Tibial nerve (tissue), 4 donors: ENCODE results near the gene DNAH3. TPM values are rescaled to one million over a fixed set of nuclear protein-coding genes. Genes with fewer than 3 reads are reported as not detected.

Experiments used
- DNase-seq, 2 donors: peaks; one replicate each; pipeline ENCODE4 v3.0.0-alpha.2; 2019; ENCODE audit warnings: low spot score in 2 of 2
- H3K27ac ChIP-seq, 4 donors: fragments of 200-600 bp; sonication (generic) in 3 of 4; one replicate each; pipeline ENCODE4 v1.5.1; 2017 to 2019; ENCODE audit warnings: mild to moderate bottlenecking in 1 of 4
- H3K27me3 ChIP-seq, 2 donors: fragments of 200-600 bp; sonication (generic) in 1 of 2; one replicate each; pipeline versions ENCODE4 v1.5.1 to v1.6.0; 2017 to 2019
- H3K36me3 ChIP-seq, 3 donors: fragments of 200-600 bp; sonication (generic); one replicate each; pipeline ENCODE4 v1.5.1; 2018 to 2019
- H3K4me1 ChIP-seq, 4 donors: fragments of 200-600 bp; sonication (generic) in 3 of 4; one replicate each; pipeline ENCODE4 v1.5.1; 2017 to 2019
- H3K4me3 ChIP-seq, 4 donors: fragments of 200-600 bp; sonication (generic) in 3 of 4; one replicate each; pipeline ENCODE4 v1.5.1; 2017 to 2019; ENCODE audit warnings: mild to moderate bottlenecking in 1 of 4, moderate library complexity in 1 of 4
- H3K9me3 ChIP-seq, 4 donors: fragments of 200-600 bp; sonication (generic) in 3 of 4; one replicate each; pipeline ENCODE4 v1.5.1; 2017 to 2019
- CTCF ChIP-seq, 5 experiments: fragments of 200-600 bp in 3 of 5; fragments of 450-650 bp in 2 of 5; sonication (generic) in 3 of 5; IDR thresholded peaks; one replicate each; pipeline ENCODE4 v1.5.1; 2016 to 2019; ENCODE audit warnings: antibody characterized with exemption in 5 of 5, mild to moderate bottlenecking in 3 of 5, moderate library complexity in 2 of 5
- EP300 ChIP-seq, 2 donors: sonication (generic); formaldehyde crosslinking; IDR thresholded peaks; one replicate each; pipeline ENCODE4 v1.6.1; 2017; ENCODE audit warnings: antibody characterized with exemption in 2 of 2, mild to moderate bottlenecking in 1 of 2
- POLR2A ChIP-seq, 2 donors: fragments of 450-650 bp; IDR thresholded peaks; one replicate each; pipeline ENCODE4 v1.6.1; 2017; ENCODE audit warnings: antibody characterized with exemption in 2 of 2, mild to moderate bottlenecking in 2 of 2, moderate library complexity in 2 of 2
- WGBS, 2 donors: methylation state at CpG; one replicate each; pipeline ENCODE4 v1.1.5; 2018; 5-methylcytosine and 5-hydroxymethylcytosine counted together
- total RNA-seq, 4 donors: library from RNA; depleted of rRNA; stranded (reverse); fragments of >200 nt; gene quantifications; one replicate each; pipeline ENCODE4 v1.1.0, GENCODE V29; 2016

Gene DNAH3
- total RNA-seq, 4 donors from 2014 or later, result not detected

- H3K27ac ChIP-seq, result peak overlapping the region; percentile 37 to 100 (median 74)
- no peak for TF ChIP-seq POLR2A (IDR thresholded peaks at IDR 0.05)
- peak in 1 of 2 donors; percentile 64 for TF ChIP-seq EP300 (IDR thresholded peaks at IDR 0.05)
- no peaks in the 10 kb centered on the region for H3K9me3 ChIP-seq
- H3K4me3 ChIP-seq, result no peak overlapping the region
- H3K27me3 ChIP-seq, result no peaks in the 10 kb centered on the region
- H3K36me3 ChIP-seq, result no peaks in the 10 kb centered on the region
- H3K4me1 ChIP-seq, result peaks cover 3 to 92% (median 63%) of the 10 kb centered on the region in 4 donors
- DNase-seq, result peak in 1 of 2 donors; percentile 46
- 49 to 54% methylated on average over 4 of the region's 4 CpGs for WGBS, 2 donors
Observed at GRCh38 chr16:20906341-20907255, 244.0 kb downstream of the DNAH3 start.

- peaks cover 3 to 86% (median 58%) of the 10 kb centered on the region in 4 donors for H3K4me1 ChIP-seq
- no peak for TF ChIP-seq EP300 (IDR thresholded peaks at IDR 0.05)
- no peak for TF ChIP-seq POLR2A (IDR thresholded peaks at IDR 0.05)
- TF ChIP-seq CTCF (IDR thresholded peaks at IDR 0.05), result no peak
- 47 to 54% methylated on average over 3 of the region's 3 CpGs for WGBS, 2 donors
- H3K36me3 ChIP-seq, result no peaks in the 10 kb centered on the region
- peak overlapping the region; percentile 37 to 100 (median 74) for H3K27ac ChIP-seq
- H3K27me3 ChIP-seq, result no peaks in the 10 kb centered on the region
- no peak overlapping the region for H3K4me3 ChIP-seq
- no peak for DNase-seq
- no peaks in the 10 kb centered on the region for H3K9me3 ChIP-seq
Observed at GRCh38 chr16:20905576-20905975, 245.1 kb downstream of the DNAH3 start.

DNA sequence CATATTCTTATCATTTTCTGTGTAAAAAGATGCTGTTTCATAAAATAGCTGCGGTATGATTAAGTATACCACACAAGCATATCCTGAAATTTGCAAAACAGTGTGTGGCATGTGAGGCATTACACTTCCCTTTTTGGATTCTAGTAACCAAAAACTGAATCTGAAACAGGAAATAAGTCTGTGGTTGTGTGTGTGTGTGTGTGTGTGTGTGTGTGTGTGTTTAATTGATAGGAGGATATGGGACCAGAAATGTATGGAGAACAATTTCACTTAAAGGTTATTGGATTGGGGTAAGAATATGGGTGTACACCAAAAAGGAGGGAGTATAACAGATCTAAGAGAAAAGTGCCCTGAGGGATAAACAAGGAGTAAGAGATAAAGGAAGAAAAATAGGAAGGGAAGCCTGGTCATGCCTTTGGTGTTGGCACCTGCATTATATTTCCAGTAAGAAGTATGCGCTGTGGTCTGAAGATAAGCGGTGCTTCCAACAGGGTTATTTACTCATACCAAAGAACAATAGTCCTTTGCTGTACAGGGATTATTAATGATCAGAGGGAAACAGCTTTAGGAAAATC is 246.1 kb downstream of the DNAH3 start:
- H3K9me3 ChIP-seq, result no peaks in the 10 kb centered on the region
- H3K36me3 ChIP-seq, result no peaks in the 10 kb centered on the region
- no peak for TF ChIP-seq POLR2A (IDR thresholded peaks at IDR 0.05)
- peak in 1 of 2 donors; percentile 63 for TF ChIP-seq EP300 (IDR thresholded peaks at IDR 0.05)
- no peaks in the 10 kb centered on the region for H3K27me3 ChIP-seq
- WGBS, 2 donors, result 23 to 46% methylated on average over 3 of the region's 3 CpGs
- H3K27ac ChIP-seq, result peak overlapping the region; percentile 37 to 100 (median 65)
- peaks cover 3 to 78% (median 58%) of the 10 kb centered on the region in 4 donors for H3K4me1 ChIP-seq
- H3K4me3 ChIP-seq, result no peak overlapping the region
- DNase-seq, result peak in 1 of 2 donors; percentile 63

DNA sequence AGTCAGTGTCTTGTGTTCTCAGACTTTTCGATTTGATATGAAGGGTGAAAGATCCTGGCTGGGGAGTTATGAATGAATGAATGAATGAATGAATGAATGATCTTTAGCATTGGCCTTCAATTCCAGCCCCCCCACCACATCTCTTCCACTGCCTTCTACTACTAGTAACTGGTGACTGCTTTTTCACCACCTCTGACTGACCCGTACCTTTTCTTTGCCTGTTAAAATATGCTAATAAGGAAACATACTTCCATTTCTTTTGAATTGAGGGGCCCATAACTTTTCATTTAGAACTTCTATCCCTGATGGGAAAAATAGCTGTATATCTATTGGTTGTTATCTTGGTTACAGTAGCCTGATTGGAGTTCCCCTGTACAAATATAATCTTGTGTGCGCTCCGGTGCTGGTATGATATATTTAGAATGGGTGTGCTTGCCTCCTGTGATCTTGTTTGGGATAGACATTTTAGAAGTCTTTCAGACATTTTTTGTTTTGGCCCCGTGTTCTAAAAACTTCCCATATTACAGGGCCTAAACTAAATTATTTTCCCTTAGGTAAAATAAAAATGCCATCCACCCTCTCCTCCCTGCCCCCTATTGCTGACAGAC is 246.6 kb downstream of the DNAH3 start:
- no peaks in the 10 kb centered on the region for H3K9me3 ChIP-seq
- peak overlapping the region in 2 of 4 donors; percentile 92 to 100 for H3K27ac ChIP-seq
- no peak for TF ChIP-seq POLR2A (IDR thresholded peaks at IDR 0.05)
- TF ChIP-seq EP300 (IDR thresholded peaks at IDR 0.05), result no peak
- no peak for TF ChIP-seq CTCF (IDR thresholded peaks at IDR 0.05)
- H3K36me3 ChIP-seq, result no peaks in the 10 kb centered on the region
- WGBS, 2 donors, result 53 to 64% methylated on average over 5 of the region's 5 CpGs
- no peaks in the 10 kb centered on the region for H3K27me3 ChIP-seq
- DNase-seq, result no peak
- H3K4me3 ChIP-seq, result no peak overlapping the region
- peaks cover 3 to 80% (median 58%) of the 10 kb centered on the region in 4 donors for H3K4me1 ChIP-seq

GRCh38 chr16:20903116-20903898 is 247.3 kb downstream of the DNAH3 start:
- 85 to 89% methylated on average over 5 of the region's 5 CpGs for WGBS, 2 donors
- Histone ChIP-seq H3K4me3 (no peak overlapping the region), H3K27me3 (no peaks in the 10 kb centered on the region), H3K27ac (peak overlapping the region in 3 of 4 donors; percentile 91 to 100 (median 92)), H3K9me3 (no peaks in the 10 kb centered on the region), H3K4me1 (peaks cover 3 to 80% (median 61%) of the 10 kb centered on the region in 4 donors), H3K36me3 (no peaks in the 10 kb centered on the region)
- DNase-seq, result no peak
- TF ChIP-seq CTCF (IDR thresholded peaks at IDR 0.05), result no peak
- no peak for TF ChIP-seq POLR2A (IDR thresholded peaks at IDR 0.05)
- TF ChIP-seq EP300 (IDR thresholded peaks at IDR 0.05), result no peak
